GM18498 (cell line): Measurements from ENCODE around the gene PLGRKT.
"Not testable (repeated sequence)": the region's sequence is repeated elsewhere in the genome, so short reads cannot be mapped to it uniquely, and the experiment has no call there.

Source experiments
- ATAC-seq: cut with Tn5 transposase; IDR thresholded peaks from one replicate; pipeline ENCODE4 v1.9.1; 2021; ENCODE audit warnings: mild to moderate bottlenecking, moderate library complexity; ENCODE audit not compliant: unreplicated experiment

PLGRKT gene

DNA sequence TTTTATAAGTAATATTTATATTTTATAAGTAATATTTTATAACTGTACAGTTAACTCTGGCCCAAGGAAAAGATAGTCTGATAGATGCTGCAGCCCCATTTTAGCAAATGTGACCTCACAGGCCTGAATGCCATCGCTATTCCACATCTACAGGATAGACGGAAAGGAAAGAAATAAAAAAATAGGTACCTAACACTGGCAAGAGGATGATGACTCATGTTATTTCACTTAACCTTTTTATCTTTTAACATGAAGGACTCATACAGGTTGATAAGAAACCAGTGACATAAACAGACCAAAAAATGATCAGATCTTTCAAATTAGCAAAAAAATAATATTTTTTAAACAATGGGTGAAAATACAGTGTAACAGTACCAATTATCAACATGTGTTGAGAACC, 15.3 kb upstream of the PLGRKT start:
- ATAC-seq: no peak

DNA sequence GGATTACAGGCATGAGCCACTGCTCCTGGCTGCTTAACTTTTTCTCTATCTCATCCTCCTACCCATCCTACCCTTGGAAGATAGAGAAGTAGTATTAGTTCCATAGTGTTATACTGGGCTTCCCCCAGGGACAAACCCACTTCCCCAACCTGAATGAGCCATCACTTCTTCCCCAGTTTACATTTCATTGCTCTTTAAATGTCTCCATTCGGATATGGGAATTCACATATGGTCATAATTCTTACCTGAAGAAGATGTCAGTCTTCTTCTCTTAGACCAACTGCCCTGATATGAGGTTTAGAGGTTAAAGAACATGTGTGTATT, 14.5 kb upstream of the PLGRKT start:
- ATAC-seq: no peak

DNA sequence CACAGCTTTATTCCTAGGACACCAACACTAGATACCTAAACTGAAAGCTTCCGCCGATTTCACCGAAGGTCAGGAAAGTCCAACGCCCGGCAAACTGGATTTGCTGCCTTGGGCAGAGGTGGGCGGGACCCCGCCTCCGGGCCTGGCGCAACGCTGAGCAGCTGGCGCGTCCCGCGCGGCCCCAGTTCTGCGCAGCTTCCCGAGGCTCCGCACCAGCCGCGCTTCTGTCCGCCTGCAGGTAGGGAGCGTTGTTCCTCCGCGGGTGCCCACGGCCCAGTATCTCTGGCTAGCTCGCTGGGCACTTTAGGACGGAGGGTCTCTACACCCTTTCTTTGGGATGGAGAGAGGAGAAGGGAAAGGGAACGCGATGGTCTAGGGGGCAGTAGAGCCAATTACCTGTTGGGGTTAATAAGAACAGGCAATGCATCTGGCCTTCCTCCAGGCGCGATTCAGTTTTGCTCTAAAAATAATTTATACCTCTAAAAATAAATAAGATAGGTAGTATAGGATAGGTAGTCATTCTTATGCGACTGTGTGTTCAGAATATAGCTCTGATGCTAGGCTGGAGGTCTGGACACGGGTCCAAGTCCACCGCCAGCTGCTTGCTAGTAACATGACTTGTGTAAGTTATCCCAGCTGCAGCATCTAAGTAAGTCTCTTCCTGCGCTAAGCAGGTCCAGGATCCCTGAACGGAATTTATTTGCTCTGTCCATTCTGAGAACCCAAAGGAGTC, 12.8 kb upstream of the PLGRKT start, which contains the start of gene CD274:
Gene CD274 (plus strand): TSS at position 184 of the 733 bp plus-strand sequence. CDS start 5,572 bp downstream, outside the sequence.
- ATAC-seq: peak; percentile 74

DNA sequence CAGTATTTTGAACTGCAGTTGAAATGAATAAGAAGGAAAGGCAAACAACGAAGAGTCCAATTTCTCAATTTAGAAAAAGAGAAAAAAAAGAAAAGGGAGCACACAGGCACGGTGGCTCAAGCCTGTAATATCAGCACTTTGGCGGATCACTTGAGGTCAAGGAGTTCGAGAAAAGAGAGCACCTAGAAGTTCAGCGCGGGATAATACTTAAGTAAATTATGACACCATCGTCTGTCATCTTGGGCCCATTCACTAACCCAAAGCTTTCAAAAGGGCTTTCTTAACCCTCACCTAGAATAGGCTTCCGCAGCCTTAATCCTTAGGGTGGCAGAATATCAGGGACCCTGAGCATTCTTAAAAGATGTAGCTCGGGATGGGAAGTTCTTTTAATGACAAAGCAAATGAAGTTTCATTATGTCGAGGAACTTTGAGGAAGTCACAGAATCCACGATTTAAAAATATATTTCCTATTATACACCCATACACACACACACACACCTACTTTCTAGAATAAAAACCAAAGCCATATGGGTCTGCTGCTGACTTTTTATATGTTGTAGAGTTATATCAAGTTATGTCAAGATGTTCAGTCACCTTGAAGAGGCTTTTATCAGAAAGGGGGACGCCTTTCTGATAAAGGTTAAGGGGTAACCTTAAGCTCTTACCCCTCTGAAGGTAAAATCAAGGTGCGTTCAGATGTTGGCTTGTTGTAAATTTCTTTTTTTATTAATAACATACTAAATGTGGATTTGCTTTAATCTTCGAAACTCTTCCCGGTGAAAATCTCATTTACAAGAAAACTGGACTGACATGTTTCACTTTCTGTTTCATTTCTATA, 12.0 kb upstream of the PLGRKT start:
- no peak for ATAC-seq

DNA sequence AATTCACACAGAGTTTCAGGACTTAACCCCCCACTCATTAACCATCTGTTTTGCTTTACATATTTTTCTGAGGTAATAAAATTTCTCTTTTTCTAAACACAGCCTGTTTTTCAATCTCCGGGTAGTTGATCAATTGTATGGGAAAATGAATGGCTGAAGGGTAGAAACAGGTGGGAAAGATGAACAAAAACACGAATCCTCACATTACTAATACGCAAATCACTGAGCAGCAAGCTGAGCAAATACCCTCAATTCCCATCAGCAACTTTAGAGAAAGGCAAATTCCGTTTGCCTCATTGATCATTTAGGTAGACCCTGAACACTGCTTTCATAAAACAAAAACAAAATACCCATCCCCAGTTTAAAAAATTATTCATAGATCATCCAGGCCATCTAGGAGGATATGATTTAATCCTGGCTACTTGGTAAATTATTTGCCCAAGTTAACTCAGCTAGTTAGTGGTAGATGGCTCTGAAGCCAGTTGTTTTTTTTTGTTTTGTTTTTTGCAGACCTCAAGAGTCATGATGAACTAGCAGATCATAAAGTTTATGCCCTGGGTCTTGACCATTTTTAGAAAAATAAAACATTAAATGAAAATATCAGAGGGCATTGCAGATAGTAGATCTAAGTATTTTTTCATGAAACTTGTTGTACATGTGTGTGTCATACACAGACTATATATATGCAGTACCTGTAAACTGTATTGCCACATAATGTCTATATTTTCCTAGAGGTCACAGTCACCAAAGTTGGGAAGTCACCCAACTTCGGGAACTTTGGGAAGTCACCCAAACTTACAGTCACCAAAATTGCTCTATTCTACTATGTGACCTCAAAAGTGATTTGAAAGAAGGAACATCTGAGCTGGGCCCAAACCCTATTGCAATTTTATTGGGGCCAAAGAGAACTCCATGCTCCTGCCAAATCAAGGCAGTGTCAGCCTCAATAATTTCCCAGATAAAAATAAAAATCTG, 11.0 kb upstream of the PLGRKT start:
- no peak for ATAC-seq

DNA sequence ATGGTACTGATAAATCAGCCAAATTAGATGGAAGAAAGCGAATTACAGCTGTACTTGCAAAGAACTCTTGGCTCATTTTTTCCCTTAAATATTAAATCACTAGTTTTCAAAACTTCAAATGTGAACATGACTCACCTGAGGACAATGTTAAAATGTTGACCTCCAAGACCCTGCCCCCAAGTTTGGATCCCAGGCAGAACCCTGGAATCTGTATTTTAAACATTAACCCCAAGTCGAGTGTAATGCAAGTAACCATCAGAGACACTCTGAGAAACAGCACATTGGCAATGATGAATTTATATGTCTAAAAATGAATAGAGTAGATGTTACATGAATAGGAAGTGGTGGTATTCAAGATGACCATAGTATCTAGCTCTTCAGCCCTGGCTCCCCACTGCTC, 10.3 kb upstream of the PLGRKT start:
- ATAC-seq: no peak

DNA sequence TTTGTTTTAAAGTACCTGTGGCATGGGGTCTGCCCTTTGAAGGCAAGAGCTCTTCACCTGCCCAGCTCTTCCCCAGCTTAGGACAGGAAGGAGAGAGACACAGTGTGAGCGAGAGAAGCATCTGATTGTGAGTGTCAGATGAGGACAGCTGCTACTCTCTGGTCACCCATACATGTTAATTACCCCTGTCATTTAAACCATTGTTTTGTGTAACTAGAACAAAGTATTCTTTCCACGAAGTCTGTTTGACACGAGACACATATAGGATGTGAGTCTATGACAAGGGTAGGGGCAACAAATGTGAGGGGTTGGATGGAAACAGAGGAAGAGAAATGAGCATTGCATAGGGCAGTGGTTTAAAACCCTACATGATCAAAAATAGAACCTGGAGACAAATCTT, 9.6 kb upstream of the PLGRKT start:
- no peak for ATAC-seq

DNA sequence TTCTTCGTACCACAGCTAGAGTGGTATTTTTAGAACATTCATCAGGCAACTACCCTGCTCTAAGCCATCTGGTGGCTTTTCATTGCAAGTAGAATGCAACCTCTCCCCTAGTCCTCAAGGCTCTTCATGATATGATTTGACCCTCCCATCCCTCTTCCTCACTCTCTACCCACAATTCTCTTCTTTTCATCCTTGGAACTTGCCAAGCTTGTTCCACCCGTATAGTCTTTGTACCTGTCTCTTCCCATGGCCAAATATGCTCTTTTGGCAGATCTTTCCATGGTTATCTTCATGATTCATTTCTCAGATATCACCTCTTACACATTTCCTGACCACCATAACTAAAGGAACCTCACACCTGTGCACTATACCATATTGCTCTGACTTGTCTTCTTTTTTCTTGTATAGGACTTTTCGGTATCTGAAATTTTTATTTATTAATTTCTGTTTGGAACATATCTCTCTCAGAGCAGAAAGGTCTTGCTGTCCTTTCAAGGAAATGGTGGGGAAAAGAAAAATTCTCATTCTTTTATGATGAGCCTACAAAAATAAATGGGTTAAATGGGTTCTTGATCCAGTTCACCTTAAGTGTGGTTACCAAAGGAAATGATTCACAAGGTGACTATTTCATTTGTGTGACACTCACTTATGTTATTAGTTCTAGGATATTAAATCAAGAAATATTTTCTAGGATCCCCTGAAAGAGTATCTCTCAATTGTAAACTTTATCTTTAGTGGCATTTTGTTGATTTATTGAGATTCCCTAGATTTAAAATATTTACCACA, 8.9 kb upstream of the PLGRKT start:
- no peak for ATAC-seq

DNA sequence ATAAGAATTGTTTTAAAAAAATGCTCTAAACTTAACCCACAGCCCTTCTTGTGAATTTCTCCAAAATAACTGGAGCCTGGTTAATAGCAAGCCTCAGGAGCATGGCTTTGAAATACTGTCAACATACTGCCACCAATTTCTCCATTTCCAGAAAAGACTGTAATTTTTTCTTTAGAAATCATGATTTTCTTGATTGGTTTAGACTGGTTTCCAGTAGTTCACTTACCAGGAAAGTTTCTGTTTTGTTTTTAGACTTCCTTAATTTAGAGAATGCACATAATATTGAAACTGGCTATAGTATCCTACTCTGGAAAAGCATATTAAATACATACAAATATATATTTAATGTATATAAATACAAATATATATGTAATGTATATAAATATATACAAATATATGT, 8.2 kb upstream of the PLGRKT start:
- ATAC-seq: no peak

DNA sequence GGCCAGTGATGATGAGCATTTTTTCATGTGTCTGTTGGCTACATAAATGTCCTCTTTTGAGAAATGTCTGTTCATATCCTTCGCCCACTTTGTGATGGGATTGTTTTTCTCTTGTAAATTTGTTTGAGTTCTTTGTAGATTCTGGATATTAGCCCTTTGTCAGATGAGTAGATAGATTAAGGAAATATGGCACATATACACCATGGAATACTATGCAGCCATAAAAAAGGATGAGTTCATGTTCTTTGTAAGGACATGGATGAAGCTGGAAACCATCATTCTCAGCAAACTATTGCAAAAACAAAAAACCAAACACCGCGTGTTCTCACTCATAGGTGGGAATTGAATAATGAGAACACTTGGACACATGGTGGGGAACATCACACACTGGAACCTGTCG, 7.4 kb upstream of the PLGRKT start:
- not testable (repeated sequence) for ATAC-seq

DNA sequence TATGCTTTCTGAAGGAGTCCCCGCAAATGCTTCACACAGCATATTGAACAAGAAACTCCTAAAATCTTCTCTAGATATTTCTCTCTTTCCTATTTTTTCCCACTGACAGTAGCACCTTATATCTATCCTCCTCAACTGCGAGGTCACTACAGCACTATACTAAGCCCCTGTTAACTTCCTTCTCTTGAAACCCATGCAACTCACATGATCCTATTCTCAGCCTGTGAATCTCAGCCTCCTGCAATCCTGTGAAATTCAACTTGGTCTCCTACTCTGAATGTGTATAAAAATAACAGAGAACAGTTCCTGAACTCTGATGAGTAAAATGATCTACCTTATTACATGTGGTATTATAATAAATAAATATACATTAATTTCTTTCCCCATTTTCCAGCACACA, 6.1 kb upstream of the PLGRKT start:
- ATAC-seq: no peak

DNA sequence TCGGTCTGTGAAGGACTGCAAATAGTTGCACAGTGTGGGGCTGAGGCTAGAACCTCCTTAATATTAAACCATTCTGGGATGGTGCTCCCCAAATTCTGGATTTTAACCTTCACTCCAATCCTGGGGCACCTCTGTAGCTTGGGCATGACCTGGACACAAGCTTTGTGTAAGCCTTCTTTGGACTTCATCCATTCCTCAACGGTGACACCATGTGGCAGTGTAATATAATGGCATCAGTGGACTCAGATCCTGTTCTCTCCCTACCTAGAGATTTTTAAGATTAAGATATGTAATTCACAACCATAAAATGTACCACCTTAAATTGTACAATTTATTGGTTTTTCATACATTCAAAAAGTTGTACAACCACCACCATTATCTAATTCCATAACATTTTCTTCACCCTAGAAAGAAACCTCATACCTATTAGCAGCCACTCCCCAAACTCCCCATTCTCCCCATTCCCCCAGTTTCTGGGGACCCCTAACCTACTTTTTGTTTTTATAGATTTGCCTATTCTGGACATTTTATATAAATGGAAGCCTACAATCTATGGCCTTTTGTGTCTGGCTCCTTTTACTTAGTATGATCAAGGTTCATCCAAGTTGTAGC, 4.8 kb upstream of the PLGRKT start:
- ATAC-seq: no peak

DNA sequence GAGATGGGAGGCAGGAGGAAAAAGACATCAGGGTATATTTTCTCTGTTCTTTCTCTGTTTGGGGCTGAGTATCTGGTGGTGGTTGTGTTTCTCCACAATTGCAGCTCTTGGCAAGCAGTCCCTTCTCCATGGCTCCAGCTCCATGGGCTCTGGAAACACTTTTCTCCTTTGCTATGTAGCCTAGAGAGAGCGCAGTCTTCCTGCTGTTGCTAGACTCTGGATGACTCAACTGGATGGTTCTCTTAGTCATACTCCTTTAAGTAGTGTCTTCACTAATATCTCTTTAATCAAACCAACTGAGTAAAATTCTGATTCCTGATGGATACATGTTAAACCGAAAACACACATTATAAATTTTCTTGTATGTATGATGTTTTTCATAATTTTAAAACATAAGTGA, 3.3 kb upstream of the PLGRKT start:
- no peak for ATAC-seq

DNA sequence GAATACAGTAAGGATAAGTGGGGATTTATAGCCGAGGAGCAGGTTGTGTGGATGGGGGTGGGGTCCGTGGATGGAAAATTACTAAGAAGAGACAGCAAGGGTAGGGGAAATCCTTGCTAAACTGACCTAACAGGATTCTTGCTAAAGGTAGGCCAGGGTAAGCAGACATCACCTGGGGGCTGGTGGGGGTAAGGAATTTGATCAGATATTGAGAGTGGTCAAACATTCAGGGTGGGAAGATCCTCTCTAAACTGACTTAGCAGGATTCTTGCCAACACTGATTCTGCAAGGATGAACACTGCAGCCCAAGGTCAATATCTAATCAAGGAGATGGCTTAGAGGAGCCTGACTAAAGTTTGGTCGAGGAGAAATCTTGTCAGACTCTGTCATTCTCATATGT, 2.7 kb upstream of the PLGRKT start:
- ATAC-seq: no peak

DNA sequence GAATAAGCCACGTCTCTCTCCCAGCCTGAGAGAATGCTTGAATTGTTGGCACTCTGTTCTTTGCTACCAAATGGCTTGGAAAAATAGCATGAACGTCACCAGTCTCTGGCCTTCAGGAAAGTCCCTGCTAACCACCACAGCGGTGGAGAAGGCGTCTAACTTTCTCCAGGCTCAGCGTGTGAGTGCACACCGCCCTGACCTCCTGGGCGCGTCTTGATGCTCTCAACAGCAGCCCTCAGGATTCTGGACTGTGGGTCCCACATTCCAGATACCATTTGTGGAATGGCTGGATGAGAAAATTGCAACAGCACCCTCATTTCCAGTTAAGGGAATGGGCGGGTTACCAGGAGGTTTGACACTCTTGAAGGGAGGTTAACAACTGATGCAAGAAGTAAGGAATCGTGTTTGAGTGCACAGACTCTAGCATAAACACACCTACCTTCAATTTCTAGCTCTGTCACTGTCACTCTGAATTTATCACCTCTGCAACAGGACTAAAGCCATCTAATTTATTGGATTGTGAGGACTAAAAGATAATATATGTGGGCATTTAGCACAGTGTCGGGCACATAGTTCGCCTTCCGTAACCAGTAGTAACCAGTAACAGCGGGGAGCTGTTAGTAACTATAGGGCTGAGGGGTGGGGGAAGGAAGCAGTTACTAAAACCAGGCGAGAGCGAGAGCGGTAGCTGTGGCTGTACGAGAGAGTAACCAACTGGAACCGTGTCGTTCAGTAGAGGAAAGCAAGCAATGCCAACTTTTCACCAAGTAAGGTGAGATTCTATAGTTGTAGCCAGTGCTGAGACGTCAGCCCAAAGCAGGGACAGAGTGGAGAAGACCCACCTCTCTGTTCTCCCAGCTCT, 807 bp upstream of the PLGRKT start:
- ATAC-seq: peak; percentile 67

DNA sequence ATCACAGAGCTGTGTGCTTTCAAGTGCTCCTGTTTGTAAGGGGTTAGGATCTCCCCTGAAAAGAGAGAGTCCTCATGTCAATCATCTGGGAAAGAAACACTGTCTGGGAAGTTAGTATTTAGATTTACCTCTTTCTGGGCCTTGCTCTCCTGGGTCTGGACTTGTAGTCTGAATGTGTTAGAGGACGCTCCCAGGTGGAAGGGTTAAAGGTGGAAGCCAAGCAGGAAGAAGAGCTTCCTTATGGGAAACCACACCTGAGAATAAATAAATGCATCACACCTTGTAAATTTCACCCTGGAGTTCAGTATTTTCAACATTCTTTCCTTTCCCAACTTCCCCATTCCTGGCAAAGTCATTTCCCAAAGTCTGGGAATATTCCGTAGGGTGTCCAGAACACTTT, 1.3 kb downstream of the PLGRKT start:
- ATAC-seq: no peak

DNA sequence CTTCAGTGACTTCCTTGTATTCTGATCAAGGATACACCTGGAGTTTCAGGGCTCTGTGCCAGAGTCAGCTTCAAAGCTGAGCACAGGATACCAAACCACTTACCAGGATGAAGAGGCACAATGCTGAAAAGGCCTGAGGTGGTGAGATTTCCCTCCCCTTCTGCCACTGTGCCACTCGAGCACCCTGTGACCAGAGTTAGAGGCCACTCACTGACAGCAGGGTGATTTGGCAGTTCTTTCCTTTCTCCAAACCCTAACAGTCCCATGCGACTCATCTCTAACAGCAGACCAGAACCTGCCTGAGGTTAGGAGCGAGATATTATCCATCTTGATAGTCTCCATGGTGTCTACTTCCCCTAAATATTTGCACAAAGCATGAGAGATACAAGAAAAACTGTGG, 1.8 kb downstream of the PLGRKT start:
- ATAC-seq: no peak

DNA sequence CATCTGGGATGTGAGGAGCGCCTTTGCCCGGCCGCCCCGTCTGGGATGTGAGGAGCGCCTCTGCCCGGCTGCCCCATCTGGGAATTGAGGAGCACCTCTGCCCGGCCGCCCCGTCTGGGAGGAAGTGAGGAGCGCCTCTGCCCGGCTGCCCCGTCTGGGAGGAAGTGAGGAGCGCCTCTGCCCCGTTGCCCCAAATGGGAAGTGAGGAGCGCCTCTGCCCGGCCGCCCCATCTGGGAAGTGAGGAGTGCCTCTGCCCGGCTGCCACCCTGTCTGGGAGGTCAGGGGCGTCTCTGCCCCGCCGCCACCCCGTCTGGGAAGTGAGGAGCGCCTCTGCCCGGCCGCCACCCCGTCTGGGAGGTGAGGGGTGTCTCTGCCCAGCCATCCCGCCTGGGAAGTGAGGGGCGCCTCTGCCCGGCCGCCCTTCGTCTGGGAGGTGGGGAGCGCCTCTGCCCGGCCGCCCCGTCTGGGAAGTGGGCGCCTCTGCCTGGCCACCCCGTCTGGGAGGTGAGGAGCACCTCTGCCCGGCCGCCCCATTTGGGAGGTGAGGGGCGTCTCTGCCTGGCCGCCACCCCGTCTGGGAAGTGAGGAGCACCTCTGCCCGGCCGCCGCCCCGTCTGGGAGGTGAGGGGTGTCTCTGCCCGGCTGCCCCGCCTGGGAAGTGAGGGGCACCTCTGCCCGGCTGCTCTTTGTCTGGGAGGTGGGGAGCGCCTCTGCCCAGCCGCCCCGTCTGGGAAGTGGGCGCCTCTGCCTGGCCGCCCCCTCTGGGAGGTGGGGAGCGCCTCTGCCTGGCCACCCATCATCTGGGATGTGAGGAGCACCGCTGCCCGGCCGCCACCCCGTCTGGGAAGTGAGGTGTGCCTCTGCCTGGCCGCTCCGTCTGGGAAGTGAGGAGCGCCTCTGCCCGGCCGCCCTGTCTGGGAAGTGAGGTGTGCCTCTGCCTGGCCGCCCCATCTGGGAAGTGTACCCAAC, 3.6 kb downstream of the PLGRKT start:
- not testable (repeated sequence) for ATAC-seq
